WTC11 (cell line): ENCODE measurements around the gene XKR7. TPM values are rescaled to one million over a fixed set of nuclear protein-coding genes. Genes with fewer than 3 reads are reported as not detected.
"Not testable (repeated sequence)": the region's sequence is repeated elsewhere in the genome, so short reads cannot be mapped to it uniquely, and the experiment has no call there.

Experiments
- ATAC-seq: fragments of 200-7000 bp; cut with Tn5 transposase; 2 replicates; pipeline ENCODE4 v1.10.0; 2021; ENCODE audit warnings: mild to moderate bottlenecking, moderate library complexity
- CTCF ChIA-PET: fragments of 300-600 bp; sonication (Branson Sonifier 250); formaldehyde crosslinking; loops from one replicate; lab custom pipeline; 2021; ENCODE audit warnings: antibody characterized with exemption; lab: Charles Lee
- POLR2A ChIA-PET: fragments of 350-600 bp; sonication (Branson Sonifier 250); formaldehyde crosslinking; loops from one replicate; lab custom pipeline; 2021; ENCODE audit warnings: antibody characterized with exemption; lab: Charles Lee
- DNase-seq: peaks from one replicate; pipeline ENCODE4 v3.0.0; 2021; ENCODE audit warnings: low spot score
- H3K27ac Mint-ChIP-seq: 2 replicates; pipeline ENCODE4 v1.8.0; 2021; ENCODE audit warnings: mixed read lengths
- H3K27me3 Mint-ChIP-seq: 2 replicates; pipeline ENCODE4 v1.8.0; 2021; ENCODE audit warnings: low read depth, mild to moderate bottlenecking, moderate library complexity, mixed read lengths
- H3K36me3 Mint-ChIP-seq: 2 replicates; pipeline ENCODE4 v1.8.0; 2021; ENCODE audit warnings: mixed read lengths
- H3K4me1 Mint-ChIP-seq: 2 replicates; pipeline ENCODE4 v1.8.0; 2022; ENCODE audit warnings: mixed read lengths
- H3K4me3 Mint-ChIP-seq: 2 replicates; pipeline ENCODE4 v1.8.0; 2021; ENCODE audit warnings: mild to moderate bottlenecking, moderate library complexity, mixed read lengths
- H3K9me3 Mint-ChIP-seq: 2 replicates; pipeline ENCODE4 v1.8.0; 2021; ENCODE audit warnings: mixed read lengths
- ESRRA ChIP-seq: sonication (generic); formaldehyde crosslinking; IDR thresholded peaks from 2 replicates; pipeline ENCODE4 v1.8.1; 2022; ENCODE audit warnings: mild to moderate bottlenecking, missing genetic modification reagents, borderline replicate concordance
- FOXK1 ChIP-seq: sonication (generic); formaldehyde crosslinking; IDR thresholded peaks from 2 replicates; pipeline ENCODE4 v1.8.0; 2022; ENCODE audit warnings: mild to moderate bottlenecking, moderate library complexity, missing genetic modification reagents
- JAZF1 ChIP-seq: fragments of 250-450 bp; sonication (Bioruptor Pico); IDR thresholded peaks from 2 replicates; pipeline ENCODE4 v1.9.0; 2021; ENCODE audit warnings: moderate library complexity, mild to moderate bottlenecking, inconsistent platforms
- KAT7 ChIP-seq: sonication (generic); formaldehyde crosslinking; IDR thresholded peaks from 2 replicates; pipeline ENCODE4 v1.8.1; 2023; ENCODE audit warnings: missing genetic modification reagents, mild to moderate bottlenecking, borderline replicate concordance
- MXD4 ChIP-seq: fragments of 250-450 bp; sonication (Bioruptor Pico); IDR thresholded peaks from 2 replicates; pipeline ENCODE4 v1.8.0; 2021; ENCODE audit warnings: mild to moderate bottlenecking, moderate library complexity, borderline replicate concordance
- NR2C2 ChIP-seq: sonication (generic); formaldehyde crosslinking; IDR thresholded peaks from 2 replicates; pipeline ENCODE4 v1.8.0; 2022; ENCODE audit warnings: mild to moderate bottlenecking, missing genetic modification reagents
- NR3C1 ChIP-seq: sonication (generic); formaldehyde crosslinking; conservative IDR thresholded peaks from 2 replicates; pipeline ENCODE4 v1.8.1; 2023; ENCODE audit warnings: low read depth, mild to moderate bottlenecking, missing genetic modification reagents
- OVOL2 ChIP-seq: fragments of 250-450 bp; sonication (Bioruptor Pico); IDR thresholded peaks from 2 replicates; pipeline ENCODE4 v1.9.0; 2021; ENCODE audit warnings: mild to moderate bottlenecking, borderline replicate concordance
- RELA ChIP-seq: sonication (generic); formaldehyde crosslinking; IDR thresholded peaks from 2 replicates; pipeline ENCODE4 v1.8.1; 2022; ENCODE audit warnings: missing genetic modification reagents, mild to moderate bottlenecking, borderline replicate concordance
- TEAD4 ChIP-seq: sonication (generic); formaldehyde crosslinking; IDR thresholded peaks from 2 replicates; pipeline ENCODE4 v1.8.0; 2022; ENCODE audit warnings: mild to moderate bottlenecking, missing genetic modification reagents
- ZNF396 ChIP-seq: fragments of 250-450 bp; sonication (Bioruptor Pico); IDR thresholded peaks from 2 replicates; pipeline ENCODE4 v1.8.0; 2021; ENCODE audit warnings: mild to moderate bottlenecking, moderate library complexity, borderline replicate concordance
- ZNF671 ChIP-seq: fragments of 250-450 bp; sonication (Bioruptor Pico); IDR thresholded peaks from 2 replicates; pipeline ENCODE4 v1.8.0; 2021; ENCODE audit warnings: mild to moderate bottlenecking
- total RNA-seq: library from RNA; stranded (reverse); gene quantifications from 3 replicates; pipeline ENCODE4 v1.2.3, GENCODE V29; 2021
- TF ChIP-seq, protein P1 (sequence below): sonication (generic); formaldehyde crosslinking; IDR thresholded peaks from 2 replicates; pipeline ENCODE4 v1.8.1; 2023; ENCODE audit warnings: mild to moderate bottlenecking, missing genetic modification reagents
- TF ChIP-seq, protein P2 (sequence below): sonication (generic); formaldehyde crosslinking; IDR thresholded peaks from 2 replicates; pipeline ENCODE4 v1.8.0; 2022; ENCODE audit warnings: mild to moderate bottlenecking, missing genetic modification reagents
- TF ChIP-seq, protein P3 (sequence below): fragments of 200-600 bp; IDR thresholded peaks from 2 replicates; pipeline ENCODE4 v1.8.0; 2022; ENCODE audit warnings: antibody characterized with exemption
- TF ChIP-seq, protein P4 (sequence below): sonication (generic); formaldehyde crosslinking; IDR thresholded peaks from 2 replicates; pipeline ENCODE4 v1.8.0; 2022; ENCODE audit warnings: mild to moderate bottlenecking, missing genetic modification reagents
- TF ChIP-seq, protein P5 (sequence below): sonication (generic); formaldehyde crosslinking; IDR thresholded peaks from 2 replicates; pipeline ENCODE4 v1.8.1; 2023; ENCODE audit warnings: mild to moderate bottlenecking, missing genetic modification reagents, moderate library complexity
- TF ChIP-seq, protein P6 (sequence below): fragments of 250-450 bp; sonication (Bioruptor Pico); IDR thresholded peaks from 2 replicates; pipeline ENCODE4 v1.8.0; 2021; ENCODE audit warnings: mild to moderate bottlenecking
- TF ChIP-seq, protein P7 (sequence below): sonication (generic); formaldehyde crosslinking; IDR thresholded peaks from 2 replicates; pipeline ENCODE4 v1.8.1; 2023; ENCODE audit warnings: mild to moderate bottlenecking, missing genetic modification reagents
- TF ChIP-seq, protein P8 (sequence below): sonication (generic); formaldehyde crosslinking; IDR thresholded peaks from 2 replicates; pipeline ENCODE4 v1.8.0; 2022; ENCODE audit warnings: missing genetic modification reagents

Gene XKR7
- total RNA-seq, 1 experiment from 2014 or later, result 2.5 TPM

DNA sequence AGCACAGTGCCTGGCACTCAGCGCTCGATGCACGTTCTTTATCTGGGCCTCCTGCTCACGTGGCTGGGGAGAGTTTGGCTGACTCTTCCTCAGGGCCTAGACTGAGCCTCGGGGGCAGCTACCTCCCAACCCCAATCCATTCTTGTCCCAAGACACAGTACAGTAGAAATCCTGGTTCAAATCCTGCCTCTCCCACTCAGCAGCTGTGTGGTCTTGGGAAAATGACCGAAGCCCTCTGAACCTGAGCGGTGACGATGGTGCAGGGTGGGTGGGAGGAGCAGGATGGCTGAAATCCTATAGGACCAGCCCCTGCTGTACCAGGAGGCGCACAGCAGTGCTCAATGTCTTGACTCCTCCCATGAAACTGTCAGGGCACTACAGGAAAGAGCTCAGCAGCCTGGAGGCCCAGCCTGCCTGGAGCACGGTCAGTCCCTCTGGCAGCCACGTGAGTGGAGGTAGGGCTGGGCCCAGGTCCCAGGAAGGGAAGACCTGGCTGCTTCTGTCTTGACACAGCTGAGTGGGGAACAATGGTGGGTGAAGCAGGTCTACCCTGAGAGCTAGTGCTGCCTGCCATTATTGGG, 47.6 kb upstream of the XKR7 start (continued):
- TF ChIP-seq, protein P1, sequence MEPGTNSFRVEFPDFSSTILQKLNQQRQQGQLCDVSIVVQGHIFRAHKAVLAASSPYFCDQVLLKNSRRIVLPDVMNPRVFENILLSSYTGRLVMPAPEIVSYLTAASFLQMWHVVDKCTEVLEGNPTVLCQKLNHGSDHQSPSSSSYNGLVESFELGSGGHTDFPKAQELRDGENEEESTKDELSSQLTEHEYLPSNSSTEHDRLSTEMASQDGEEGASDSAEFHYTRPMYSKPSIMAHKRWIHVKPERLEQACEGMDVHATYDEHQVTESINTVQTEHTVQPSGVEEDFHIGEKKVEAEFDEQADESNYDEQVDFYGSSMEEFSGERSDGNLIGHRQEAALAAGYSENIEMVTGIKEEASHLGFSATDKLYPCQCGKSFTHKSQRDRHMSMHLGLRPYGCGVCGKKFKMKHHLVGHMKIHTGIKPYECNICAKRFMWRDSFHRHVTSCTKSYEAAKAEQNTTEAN, result no peak
- no peak for TF ChIP-seq ZNF671 (CRISPR knock-in tag)
- TF ChIP-seq, protein P2, sequence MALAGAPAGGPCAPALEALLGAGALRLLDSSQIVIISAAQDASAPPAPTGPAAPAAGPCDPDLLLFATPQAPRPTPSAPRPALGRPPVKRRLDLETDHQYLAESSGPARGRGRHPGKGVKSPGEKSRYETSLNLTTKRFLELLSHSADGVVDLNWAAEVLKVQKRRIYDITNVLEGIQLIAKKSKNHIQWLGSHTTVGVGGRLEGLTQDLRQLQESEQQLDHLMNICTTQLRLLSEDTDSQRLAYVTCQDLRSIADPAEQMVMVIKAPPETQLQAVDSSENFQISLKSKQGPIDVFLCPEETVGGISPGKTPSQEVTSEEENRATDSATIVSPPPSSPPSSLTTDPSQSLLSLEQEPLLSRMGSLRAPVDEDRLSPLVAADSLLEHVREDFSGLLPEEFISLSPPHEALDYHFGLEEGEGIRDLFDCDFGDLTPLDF (CRISPR knock-in tag), result no peak
- TF ChIP-seq, protein P3, sequence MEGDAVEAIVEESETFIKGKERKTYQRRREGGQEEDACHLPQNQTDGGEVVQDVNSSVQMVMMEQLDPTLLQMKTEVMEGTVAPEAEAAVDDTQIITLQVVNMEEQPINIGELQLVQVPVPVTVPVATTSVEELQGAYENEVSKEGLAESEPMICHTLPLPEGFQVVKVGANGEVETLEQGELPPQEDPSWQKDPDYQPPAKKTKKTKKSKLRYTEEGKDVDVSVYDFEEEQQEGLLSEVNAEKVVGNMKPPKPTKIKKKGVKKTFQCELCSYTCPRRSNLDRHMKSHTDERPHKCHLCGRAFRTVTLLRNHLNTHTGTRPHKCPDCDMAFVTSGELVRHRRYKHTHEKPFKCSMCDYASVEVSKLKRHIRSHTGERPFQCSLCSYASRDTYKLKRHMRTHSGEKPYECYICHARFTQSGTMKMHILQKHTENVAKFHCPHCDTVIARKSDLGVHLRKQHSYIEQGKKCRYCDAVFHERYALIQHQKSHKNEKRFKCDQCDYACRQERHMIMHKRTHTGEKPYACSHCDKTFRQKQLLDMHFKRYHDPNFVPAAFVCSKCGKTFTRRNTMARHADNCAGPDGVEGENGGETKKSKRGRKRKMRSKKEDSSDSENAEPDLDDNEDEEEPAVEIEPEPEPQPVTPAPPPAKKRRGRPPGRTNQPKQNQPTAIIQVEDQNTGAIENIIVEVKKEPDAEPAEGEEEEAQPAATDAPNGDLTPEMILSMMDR, result no peak
- TF ChIP-seq TEAD4 (CRISPR knock-in tag), result no peak
- TF ChIP-seq, protein P4, sequence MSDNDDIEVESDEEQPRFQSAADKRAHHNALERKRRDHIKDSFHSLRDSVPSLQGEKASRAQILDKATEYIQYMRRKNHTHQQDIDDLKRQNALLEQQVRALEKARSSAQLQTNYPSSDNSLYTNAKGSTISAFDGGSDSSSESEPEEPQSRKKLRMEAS (CRISPR knock-in tag), result no peak
- TF ChIP-seq, protein P5, sequence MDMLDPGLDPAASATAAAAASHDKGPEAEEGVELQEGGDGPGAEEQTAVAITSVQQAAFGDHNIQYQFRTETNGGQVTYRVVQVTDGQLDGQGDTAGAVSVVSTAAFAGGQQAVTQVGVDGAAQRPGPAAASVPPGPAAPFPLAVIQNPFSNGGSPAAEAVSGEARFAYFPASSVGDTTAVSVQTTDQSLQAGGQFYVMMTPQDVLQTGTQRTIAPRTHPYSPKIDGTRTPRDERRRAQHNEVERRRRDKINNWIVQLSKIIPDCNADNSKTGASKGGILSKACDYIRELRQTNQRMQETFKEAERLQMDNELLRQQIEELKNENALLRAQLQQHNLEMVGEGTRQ (CRISPR knock-in tag), result peak; percentile 30; the same call in 1 of the 2 replicates
- no peak for TF ChIP-seq NR2C2 (CRISPR knock-in tag)
- TF ChIP-seq, all 79 proteins: peak for 2

DNA sequence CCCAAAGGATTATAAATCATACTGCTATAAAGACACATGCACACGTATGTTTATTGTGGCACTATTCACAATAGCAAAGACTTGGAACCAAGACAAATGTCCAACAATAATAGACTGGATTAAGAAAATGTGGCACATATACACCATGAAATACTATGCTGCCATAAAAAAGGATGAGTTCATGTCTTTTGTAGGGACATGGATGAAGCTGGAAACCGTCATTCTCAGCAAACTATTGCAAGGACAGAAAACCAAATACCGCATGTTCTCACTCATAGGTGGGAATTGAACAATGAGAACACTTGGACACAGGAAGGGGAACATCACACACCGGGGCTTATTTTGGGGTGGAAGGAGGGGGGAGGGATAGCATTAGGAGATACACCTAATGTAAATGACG, 46.5 kb upstream of the XKR7 start:
- Mint-ChIP-seq H3K9me3 (peaks cover 11% of the 10 kb centered on the region), H3K4me1 (peaks cover 19% of the 10 kb centered on the region)
- ATAC-seq, H3K4me3 Mint-ChIP-seq, H3K36me3 Mint-ChIP-seq, H3K27ac Mint-ChIP-seq, H3K27me3 Mint-ChIP-seq, CTCF ChIA-PET, POLR2A ChIA-PET, DNase-seq: not testable (repeated sequence)

DNA sequence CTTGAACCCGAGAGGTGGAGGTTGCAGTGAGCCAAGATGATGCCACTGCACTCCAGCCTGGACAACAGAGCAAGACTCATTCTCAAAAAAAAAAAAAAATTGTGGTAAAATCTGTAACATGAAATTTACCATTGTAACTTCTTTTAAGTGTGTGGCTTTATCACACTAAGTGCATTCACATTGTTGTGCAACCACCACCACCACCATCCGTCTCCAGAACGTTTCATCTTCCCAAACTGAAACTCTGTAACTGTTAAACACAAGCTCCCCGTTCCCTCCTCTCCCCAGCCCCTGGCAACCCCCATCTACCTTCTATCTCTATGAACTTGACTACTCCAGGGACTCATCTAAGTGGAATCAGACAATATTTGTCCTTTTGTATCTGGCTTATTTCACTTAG, 45.8 kb upstream of the XKR7 start:
- H3K9me3 Mint-ChIP-seq, result peaks cover 5% of the 10 kb centered on the region
- peaks cover 19% of the 10 kb centered on the region for H3K4me1 Mint-ChIP-seq
- no peak overlapping the region for H3K4me3 Mint-ChIP-seq
- ATAC-seq (no peak), DNase-seq (no peak)
- H3K27me3 Mint-ChIP-seq, result peaks cover 6% of the 10 kb centered on the region
- POLR2A ChIA-PET, result no interaction called here
- H3K27ac Mint-ChIP-seq, result no peak overlapping the region
- H3K36me3 Mint-ChIP-seq, result 0 out of 2 replicates have a peak, but pooled peaks cover 3% of the 10 kb centered on the region
- CTCF ChIA-PET, result no interaction called here
- no peak for TF ChIP-seq RELA
- TF ChIP-seq, protein P6, sequence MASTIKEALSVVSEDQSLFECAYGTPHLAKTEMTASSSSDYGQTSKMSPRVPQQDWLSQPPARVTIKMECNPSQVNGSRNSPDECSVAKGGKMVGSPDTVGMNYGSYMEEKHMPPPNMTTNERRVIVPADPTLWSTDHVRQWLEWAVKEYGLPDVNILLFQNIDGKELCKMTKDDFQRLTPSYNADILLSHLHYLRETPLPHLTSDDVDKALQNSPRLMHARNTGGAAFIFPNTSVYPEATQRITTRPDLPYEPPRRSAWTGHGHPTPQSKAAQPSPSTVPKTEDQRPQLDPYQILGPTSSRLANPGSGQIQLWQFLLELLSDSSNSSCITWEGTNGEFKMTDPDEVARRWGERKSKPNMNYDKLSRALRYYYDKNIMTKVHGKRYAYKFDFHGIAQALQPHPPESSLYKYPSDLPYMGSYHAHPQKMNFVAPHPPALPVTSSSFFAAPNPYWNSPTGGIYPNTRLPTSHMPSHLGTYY (CRISPR knock-in tag), result no peak
- no peak for TF ChIP-seq MXD4 (CRISPR knock-in tag)
- TF ChIP-seq, protein P7, sequence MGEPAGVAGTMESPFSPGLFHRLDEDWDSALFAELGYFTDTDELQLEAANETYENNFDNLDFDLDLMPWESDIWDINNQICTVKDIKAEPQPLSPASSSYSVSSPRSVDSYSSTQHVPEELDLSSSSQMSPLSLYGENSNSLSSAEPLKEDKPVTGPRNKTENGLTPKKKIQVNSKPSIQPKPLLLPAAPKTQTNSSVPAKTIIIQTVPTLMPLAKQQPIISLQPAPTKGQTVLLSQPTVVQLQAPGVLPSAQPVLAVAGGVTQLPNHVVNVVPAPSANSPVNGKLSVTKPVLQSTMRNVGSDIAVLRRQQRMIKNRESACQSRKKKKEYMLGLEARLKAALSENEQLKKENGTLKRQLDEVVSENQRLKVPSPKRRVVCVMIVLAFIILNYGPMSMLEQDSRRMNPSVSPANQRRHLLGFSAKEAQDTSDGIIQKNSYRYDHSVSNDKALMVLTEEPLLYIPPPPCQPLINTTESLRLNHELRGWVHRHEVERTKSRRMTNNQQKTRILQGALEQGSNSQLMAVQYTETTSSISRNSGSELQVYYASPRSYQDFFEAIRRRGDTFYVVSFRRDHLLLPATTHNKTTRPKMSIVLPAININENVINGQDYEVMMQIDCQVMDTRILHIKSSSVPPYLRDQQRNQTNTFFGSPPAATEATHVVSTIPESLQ, result no peak
- TF ChIP-seq TEAD4 (CRISPR knock-in tag), result no peak
- TF ChIP-seq, protein P8, sequence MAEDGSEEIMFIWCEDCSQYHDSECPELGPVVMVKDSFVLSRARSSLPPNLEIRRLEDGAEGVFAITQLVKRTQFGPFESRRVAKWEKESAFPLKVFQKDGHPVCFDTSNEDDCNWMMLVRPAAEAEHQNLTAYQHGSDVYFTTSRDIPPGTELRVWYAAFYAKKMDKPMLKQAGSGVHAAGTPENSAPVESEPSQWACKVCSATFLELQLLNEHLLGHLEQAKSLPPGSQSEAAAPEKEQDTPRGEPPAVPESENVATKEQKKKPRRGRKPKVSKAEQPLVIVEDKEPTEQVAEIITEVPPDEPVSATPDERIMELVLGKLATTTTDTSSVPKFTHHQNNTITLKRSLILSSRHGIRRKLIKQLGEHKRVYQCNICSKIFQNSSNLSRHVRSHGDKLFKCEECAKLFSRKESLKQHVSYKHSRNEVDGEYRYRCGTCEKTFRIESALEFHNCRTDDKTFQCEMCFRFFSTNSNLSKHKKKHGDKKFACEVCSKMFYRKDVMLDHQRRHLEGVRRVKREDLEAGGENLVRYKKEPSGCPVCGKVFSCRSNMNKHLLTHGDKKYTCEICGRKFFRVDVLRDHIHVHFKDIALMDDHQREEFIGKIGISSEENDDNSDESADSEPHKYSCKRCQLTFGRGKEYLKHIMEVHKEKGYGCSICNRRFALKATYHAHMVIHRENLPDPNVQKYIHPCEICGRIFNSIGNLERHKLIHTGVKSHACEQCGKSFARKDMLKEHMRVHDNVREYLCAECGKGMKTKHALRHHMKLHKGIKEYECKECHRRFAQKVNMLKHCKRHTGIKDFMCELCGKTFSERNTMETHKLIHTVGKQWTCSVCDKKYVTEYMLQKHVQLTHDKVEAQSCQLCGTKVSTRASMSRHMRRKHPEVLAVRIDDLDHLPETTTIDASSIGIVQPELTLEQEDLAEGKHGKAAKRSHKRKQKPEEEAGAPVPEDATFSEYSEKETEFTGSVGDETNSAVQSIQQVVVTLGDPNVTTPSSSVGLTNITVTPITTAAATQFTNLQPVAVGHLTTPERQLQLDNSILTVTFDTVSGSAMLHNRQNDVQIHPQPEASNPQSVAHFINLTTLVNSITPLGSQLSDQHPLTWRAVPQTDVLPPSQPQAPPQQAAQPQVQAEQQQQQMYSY (CRISPR knock-in tag), result no peak
- TF ChIP-seq NR2C2 (CRISPR knock-in tag), result no peak
- TF ChIP-seq ZNF396 (CRISPR knock-in tag), result no peak
- no peak for TF ChIP-seq FOXK1
- TF ChIP-seq NR3C1 (CRISPR knock-in tag), result no peak
- no peak for TF ChIP-seq ESRRA (CRISPR knock-in tag)
- TF ChIP-seq KAT7 (CRISPR knock-in tag), result no peak
- no peak for TF ChIP-seq JAZF1 (CRISPR knock-in tag)
- no peak for TF ChIP-seq OVOL2 (CRISPR knock-in tag)
